ENCODE measurements around the gene GPER1. TPM values are rescaled to one million over a fixed set of nuclear protein-coding genes. Genes with fewer than 3 reads are reported as not detected.

GPER1 gene
- total RNA-seq, 1 experiment from 2014 or later = not detected

DNA sequence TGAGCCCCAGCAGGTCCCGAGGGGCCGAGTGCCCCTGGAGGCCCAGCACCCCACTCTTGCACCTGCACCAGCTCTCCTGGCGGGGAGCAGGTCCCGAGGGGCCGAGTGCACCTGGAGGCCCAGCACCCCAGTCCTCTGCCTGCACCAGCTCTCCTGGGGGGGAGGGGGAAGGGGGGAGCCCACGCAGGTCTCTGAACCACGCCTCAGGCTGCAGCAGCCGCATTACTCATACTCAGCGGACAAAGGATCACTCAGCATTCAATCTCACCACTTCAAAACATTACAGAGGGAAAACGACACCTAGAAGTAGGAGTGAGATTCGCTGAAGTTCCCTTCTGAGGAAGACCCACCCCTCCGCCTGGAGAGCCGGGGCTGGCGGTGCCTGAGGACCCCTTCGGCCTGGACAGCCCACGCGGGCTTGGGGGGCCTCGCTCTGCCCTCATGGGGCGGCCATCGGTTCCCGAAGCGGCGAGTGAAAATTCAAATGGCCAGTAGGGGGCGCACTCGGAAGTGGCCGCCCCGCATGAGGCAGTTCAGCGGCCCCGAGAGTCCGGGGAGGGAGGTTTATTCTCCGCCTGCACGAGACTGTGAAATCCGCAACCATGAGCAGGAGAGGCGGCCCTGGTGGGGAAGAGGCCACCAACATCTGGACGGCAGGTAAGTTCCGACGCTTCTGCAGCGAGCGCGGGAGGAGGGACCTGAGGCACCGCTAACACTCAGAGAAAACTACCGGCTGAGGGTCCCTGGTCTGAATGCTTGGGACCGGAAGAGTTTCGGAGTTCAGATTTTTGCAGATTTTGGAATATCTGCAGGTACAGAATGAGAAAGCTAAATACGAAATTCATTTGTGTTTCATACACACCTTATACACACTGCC is 1.1 kb upstream of the GPER1 start:
- no peak overlapping the region for H3T11ph ChIP-seq (ENCODE audit: low read length)
- H3K9ac ChIP-seq (ENCODE audit: extremely low read depth, insufficient read length, low read length) = no peak overlapping the region
- H2AK5ac ChIP-seq (ENCODE audit: insufficient read length, low read length) = no peak overlapping the region
- no peak overlapping the region for H3K56ac ChIP-seq (ENCODE audit: insufficient read length, low read depth, low read length)
- no peak overlapping the region for H4K91ac ChIP-seq (ENCODE audit: insufficient read length, low read depth, low read length)
- no peak overlapping the region for H2AFZ ChIP-seq (ENCODE audit: low read length)
- Mint-ChIP-seq H3K4me3 (peak overlapping the region; percentile 46 to 74), H3K27ac (peak overlapping the region in 2 of 3 experiments; percentile 58 to 88; a peak in 2 of 7 replicates), H3K9me3 (no peaks in the 10 kb centered on the region), H3K36me3 (ENCODE audit: insufficient read depth in 1 of 3, low read depth in 3 of 3) (peaks cover 0 to 4% (median 2%) of the 10 kb centered on the region in 3 experiments; a peak in 4 of 7 replicates), H3K4me1 (peaks cover 20 to 22% of the 10 kb centered on the region in 2 experiments), H3K27me3 (ENCODE audit: low read depth) (no peaks in the 10 kb centered on the region)
- H4K20me1 ChIP-seq (ENCODE audit: control insufficient read depth, insufficient read depth, insufficient read length) = peaks cover 2% of the 10 kb centered on the region
- DNase-seq = peak; percentile 86
- H2BK5ac ChIP-seq (ENCODE audit: insufficient read length, low read length) = no peak overlapping the region
- H3K23me2 ChIP-seq (ENCODE audit: insufficient read length, low read depth, low read length, poor library complexity, severe bottlenecking) = peaks cover 3% of the 10 kb centered on the region
- no peak overlapping the region for H4K8ac ChIP-seq (replicated peaks; ENCODE audit: insufficient read length, low read depth, low read length)
- no peaks in the 10 kb centered on the region for H3K79me2 ChIP-seq (ENCODE audit: insufficient read depth, low read length)
- H3K9me3 ChIP-seq (ENCODE audit: control insufficient read depth, low read depth, low read length) = no peaks in the 10 kb centered on the region
- H2BK20ac ChIP-seq (ENCODE audit: low read depth, low read length, poor library complexity, severe bottlenecking) = no peak overlapping the region
- no peak overlapping the region for H2BK15ac ChIP-seq (ENCODE audit: low read depth, low read length)
- H3K79me1 ChIP-seq (ENCODE audit: insufficient read depth, low read depth, low read length, poor library complexity, severe bottlenecking) = no peaks in the 10 kb centered on the region
- H3K27ac ChIP-seq (ENCODE audit: insufficient read length, low read depth, low read length) = no peak overlapping the region
- H4K5ac ChIP-seq (ENCODE audit: insufficient read length, low read depth, low read length) = no peak overlapping the region
- H3K4me2 ChIP-seq (ENCODE audit: insufficient read depth, insufficient read length, low read length) = peak overlapping the region; percentile 36
- H3K14ac ChIP-seq (ENCODE audit: insufficient read depth, low read length) = no peak overlapping the region
- no peak overlapping the region for H2BK12ac ChIP-seq (ENCODE audit: insufficient read length, low read depth, low read length)
- no peak overlapping the region for H3K4ac ChIP-seq (ENCODE audit: low read depth, low read length)
- no peak overlapping the region for H2BK120ac ChIP-seq (ENCODE audit: low read depth, low read length, poor library complexity, severe bottlenecking)
- H3K4me1 ChIP-seq (ENCODE audit: insufficient read depth, low read length) = peaks cover 2% of the 10 kb centered on the region; the same call in 1 of the 2 replicates
- no CpG with 5 or more reads among the region's 45 CpGs for WGBS (ENCODE audit: extremely low coverage, insufficient read length, low lambda C conversion rate)
- H3K23ac ChIP-seq (ENCODE audit: insufficient read length, low read depth, low read length) = no peak overlapping the region
- peak overlapping the region; percentile 76 for H3K18ac ChIP-seq (ENCODE audit: insufficient read length, low read depth, low read length)
- no peaks in the 10 kb centered on the region for H3K27me3 ChIP-seq (ENCODE audit: insufficient read depth, low read length)
- TF ChIP-seq, protein P1, sequence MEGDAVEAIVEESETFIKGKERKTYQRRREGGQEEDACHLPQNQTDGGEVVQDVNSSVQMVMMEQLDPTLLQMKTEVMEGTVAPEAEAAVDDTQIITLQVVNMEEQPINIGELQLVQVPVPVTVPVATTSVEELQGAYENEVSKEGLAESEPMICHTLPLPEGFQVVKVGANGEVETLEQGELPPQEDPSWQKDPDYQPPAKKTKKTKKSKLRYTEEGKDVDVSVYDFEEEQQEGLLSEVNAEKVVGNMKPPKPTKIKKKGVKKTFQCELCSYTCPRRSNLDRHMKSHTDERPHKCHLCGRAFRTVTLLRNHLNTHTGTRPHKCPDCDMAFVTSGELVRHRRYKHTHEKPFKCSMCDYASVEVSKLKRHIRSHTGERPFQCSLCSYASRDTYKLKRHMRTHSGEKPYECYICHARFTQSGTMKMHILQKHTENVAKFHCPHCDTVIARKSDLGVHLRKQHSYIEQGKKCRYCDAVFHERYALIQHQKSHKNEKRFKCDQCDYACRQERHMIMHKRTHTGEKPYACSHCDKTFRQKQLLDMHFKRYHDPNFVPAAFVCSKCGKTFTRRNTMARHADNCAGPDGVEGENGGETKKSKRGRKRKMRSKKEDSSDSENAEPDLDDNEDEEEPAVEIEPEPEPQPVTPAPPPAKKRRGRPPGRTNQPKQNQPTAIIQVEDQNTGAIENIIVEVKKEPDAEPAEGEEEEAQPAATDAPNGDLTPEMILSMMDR (conservative IDR thresholded peaks at IDR 0.05) = peak; percentile 98

Measured in H9 (cell line).